ENCODE measurements around the gene PLA2G6.

The PLA2G6 gene

GRCh38 chr22:38073150-38074130, 108.2 kb downstream of the PLA2G6 start:
- Histone ChIP-seq H3K4me3 (ENCODE audit: low read depth, low read length) (no peak overlapping the region), H3K27ac (ENCODE audit: extremely low read depth, low read depth, low read length) (no peak overlapping the region), H3K9me3 (ENCODE audit: control insufficient read depth, insufficient read depth, low read depth, low read length) (no peaks in the 10 kb centered on the region), H3K4me1 (ENCODE audit: control insufficient read depth, insufficient read depth, low read length) (no peaks in the 10 kb centered on the region), H3K36me3 (ENCODE audit: control insufficient read depth in 2 of 2, insufficient read depth in 1 of 2, low read length in 2 of 2) (peaks cover 3 to 74% of the 10 kb centered on the region in 2 experiments; a peak in 2 of 3 replicates)
- POLR2A ChIA-PET: no interaction called here
- CTCF ChIA-PET: interaction anchor here (1.5 to 2.1 kb wide), 2 partner anchors 21 to 27 kb away, joined by 3 to 16 read pairs; no protein-coding TSS in a partner anchor
- peak; percentile 99 for TF ChIP-seq ZNF239 (tag by site-specific recombination; IDR thresholded peaks at IDR 0.05)
- no peak for TF ChIP-seq ZNF785 (tag by site-specific recombination; IDR thresholded peaks at IDR 0.05)

GRCh38 chr22:38072322-38073149, 109.1 kb downstream of the PLA2G6 start:
- no peak overlapping the region for H3K27ac ChIP-seq (ENCODE audit: extremely low read depth, low read depth, low read length)
- CTCF ChIA-PET: interaction anchor here (1.0 to 2.1 kb wide), 4 partner anchors 20 to 158 kb away, joined by 3 to 16 read pairs (median 4); no protein-coding TSS in a partner anchor
- no peak overlapping the region for H3K4me3 ChIP-seq (ENCODE audit: low read depth, low read length)
- POLR2A ChIA-PET: no interaction called here
- TF ChIP-seq PATZ1 (tag by site-specific recombination; IDR thresholded peaks at IDR 0.05) (no peak), ZNF211 (tag by site-specific recombination; IDR thresholded peaks at IDR 0.05; ENCODE audit: low read depth) (no peak), WT1 (tag by site-specific recombination; IDR thresholded peaks at IDR 0.05) (no peak), TSHZ1 (tag by site-specific recombination; IDR thresholded peaks at IDR 0.05; ENCODE audit: borderline replicate concordance) (no peak), ZNF76 (tag by site-specific recombination; IDR thresholded peaks at IDR 0.05; ENCODE audit: borderline replicate concordance, low read depth) (no peak), KLF17 (tag by site-specific recombination; IDR thresholded peaks at IDR 0.05) (no peak), BCL11A (tag by site-specific recombination; IDR thresholded peaks at IDR 0.05; ENCODE audit: low read depth) (no peak)
- H3K4me1 ChIP-seq (ENCODE audit: control insufficient read depth, insufficient read depth, low read length): no peaks in the 10 kb centered on the region
- H3K9me3 ChIP-seq (ENCODE audit: control insufficient read depth, insufficient read depth, low read depth, low read length): no peaks in the 10 kb centered on the region
- peaks cover 3 to 83% of the 10 kb centered on the region in 2 experiments; a peak in 2 of 3 replicates for H3K36me3 ChIP-seq (ENCODE audit: control insufficient read depth in 2 of 2, insufficient read depth in 1 of 2, low read length in 2 of 2)
